ENCODE measurements around the gene S100A13.

The S100A13 gene

GRCh38 chr1:153633754-153634665 lies 6.7 kb upstream of the S100A13 start, which contains the start of gene CHTOP:
TSS of gene CHTOP (plus strand) at chr1:153634066. CDS start at chr1:153636589, 2,523 bp downstream.
- H3K9me3 ChIP-seq (ENCODE audit: control insufficient read depth, low read length) = no peaks in the 10 kb centered on the region
- H3K27ac ChIP-seq (ENCODE audit: low read depth, low read length, severe bottlenecking) = peak within 1 kb of the TSS; percentile 100
- H3K4me1 ChIP-seq (ENCODE audit: control insufficient read depth, insufficient read depth, low read length, poor library complexity, severe bottlenecking) = peaks cover 9% of the 10 kb centered on the region
- H3K36me3 ChIP-seq (ENCODE audit: control insufficient read depth, insufficient read depth, low read length) = peaks cover 40% of the 10 kb centered on the region
- WGBS, 2 experiments (ENCODE audit: insufficient coverage in 2 of 2) = 1 to 4% methylated on average over 59 to 63 of the region's 65 CpGs
- peak within 1 kb of the TSS; percentile 95 for H3K4me3 ChIP-seq (ENCODE audit: extremely low read depth, insufficient read depth, low read length, poor library complexity, severe bottlenecking)

GRCh38 chr1:153633161-153633753 lies 6.0 kb upstream of the S100A13 start:
- peak overlapping the region; percentile 95 for H3K4me3 ChIP-seq (ENCODE audit: extremely low read depth, insufficient read depth, low read length, poor library complexity, severe bottlenecking)
- no peak overlapping the region for H3K27ac ChIP-seq (ENCODE audit: low read depth, low read length, severe bottlenecking)
- peaks cover 9% of the 10 kb centered on the region for H3K4me1 ChIP-seq (ENCODE audit: control insufficient read depth, insufficient read depth, low read length, poor library complexity, severe bottlenecking)
- H3K9me3 ChIP-seq (ENCODE audit: control insufficient read depth, low read length) = no peaks in the 10 kb centered on the region
- 91 to 94% methylated on average over 11 to 14 of the region's 18 CpGs for WGBS, 2 experiments (ENCODE audit: insufficient coverage in 2 of 2)
- H3K36me3 ChIP-seq (ENCODE audit: control insufficient read depth, insufficient read depth, low read length) = peaks cover 34% of the 10 kb centered on the region

- Histone ChIP-seq H3K4me1 (ENCODE audit: control insufficient read depth, insufficient read depth, low read length, poor library complexity, severe bottlenecking) (peaks cover 12% of the 10 kb centered on the region), H3K36me3 (ENCODE audit: control insufficient read depth, insufficient read depth, low read length) (peaks cover 14% of the 10 kb centered on the region), H3K4me3 (ENCODE audit: extremely low read depth, insufficient read depth, low read length, poor library complexity, severe bottlenecking) (no peak overlapping the region), H3K27ac (ENCODE audit: low read depth, low read length, severe bottlenecking) (no peak overlapping the region), H3K9me3 (ENCODE audit: control insufficient read depth, low read length) (no peaks in the 10 kb centered on the region)
- 71 to 94% methylated on average over 2 to 4 of the region's 10 CpGs for WGBS, 2 experiments (ENCODE audit: insufficient coverage in 2 of 2)
Measured at GRCh38 chr1:153631047-153632022, 4.0 kb upstream of the S100A13 start.

GRCh38 chr1:153630384-153630783 lies 3.1 kb upstream of the S100A13 start:
- no peaks in the 10 kb centered on the region for H3K9me3 ChIP-seq (ENCODE audit: control insufficient read depth, low read length)

GRCh38 chr1:153629971-153630370 lies 2.7 kb upstream of the S100A13 start:
- no peaks in the 10 kb centered on the region for H3K9me3 ChIP-seq (ENCODE audit: control insufficient read depth, low read length)
- no peak overlapping the region for H3K4me3 ChIP-seq (ENCODE audit: extremely low read depth, insufficient read depth, low read length, poor library complexity, severe bottlenecking)
- H3K36me3 ChIP-seq (ENCODE audit: control insufficient read depth, insufficient read depth, low read length) = peaks cover 14% of the 10 kb centered on the region
- peaks cover 21% of the 10 kb centered on the region for H3K4me1 ChIP-seq (ENCODE audit: control insufficient read depth, insufficient read depth, low read length, poor library complexity, severe bottlenecking)
- no CpG with 5 or more reads among the region's 1 CpG for WGBS, 2 experiments (ENCODE audit: insufficient coverage in 2 of 2)
- H3K27ac ChIP-seq (ENCODE audit: low read depth, low read length, severe bottlenecking) = no peak overlapping the region

More at GRCh38 chr1:153630384-153630783, 3.1 kb upstream of the S100A13 start:
- peaks cover 14% of the 10 kb centered on the region for H3K36me3 ChIP-seq (ENCODE audit: control insufficient read depth, insufficient read depth, low read length)
- no peak overlapping the region for H3K4me3 ChIP-seq (ENCODE audit: extremely low read depth, insufficient read depth, low read length, poor library complexity, severe bottlenecking)
- H3K27ac ChIP-seq (ENCODE audit: low read depth, low read length, severe bottlenecking) = no peak overlapping the region
- H3K4me1 ChIP-seq (ENCODE audit: control insufficient read depth, insufficient read depth, low read length, poor library complexity, severe bottlenecking) = peaks cover 17% of the 10 kb centered on the region
- 92 to 94% methylated on average over 6 to 7 of the region's 7 CpGs for WGBS, 2 experiments (ENCODE audit: insufficient coverage in 2 of 2)

GRCh38 chr1:153629343-153629665 lies 2.0 kb upstream of the S100A13 start:
- 79 to 88% methylated on average over 3 to 4 of the region's 5 CpGs for WGBS, 2 experiments (ENCODE audit: insufficient coverage in 2 of 2)
- no peak overlapping the region for H3K4me3 ChIP-seq (ENCODE audit: extremely low read depth, insufficient read depth, low read length, poor library complexity, severe bottlenecking)
- H3K9me3 ChIP-seq (ENCODE audit: control insufficient read depth, low read length) = no peaks in the 10 kb centered on the region
- H3K4me1 ChIP-seq (ENCODE audit: control insufficient read depth, insufficient read depth, low read length, poor library complexity, severe bottlenecking) = peaks cover 28% of the 10 kb centered on the region
- H3K36me3 ChIP-seq (ENCODE audit: control insufficient read depth, insufficient read depth, low read length) = peaks cover 19% of the 10 kb centered on the region
- H3K27ac ChIP-seq (ENCODE audit: low read depth, low read length, severe bottlenecking) = no peak overlapping the region

- WGBS, 2 experiments (ENCODE audit: insufficient coverage in 2 of 2) = 88 to 95% methylated on average over 3 to 5 of the region's 6 CpGs
- Histone ChIP-seq H3K4me3 (ENCODE audit: extremely low read depth, insufficient read depth, low read length, poor library complexity, severe bottlenecking) (no peak overlapping the region), H3K4me1 (ENCODE audit: control insufficient read depth, insufficient read depth, low read length, poor library complexity, severe bottlenecking) (peaks cover 33% of the 10 kb centered on the region), H3K36me3 (ENCODE audit: control insufficient read depth, insufficient read depth, low read length) (peaks cover 24% of the 10 kb centered on the region), H3K27ac (ENCODE audit: low read depth, low read length, severe bottlenecking) (no peak overlapping the region), H3K9me3 (ENCODE audit: control insufficient read depth, low read length) (no peaks in the 10 kb centered on the region)
Measured at GRCh38 chr1:153628638-153629342, 1.5 kb upstream of the S100A13 start.

- peak within 1 kb of the TSS; percentile 53 for H3K4me3 ChIP-seq (ENCODE audit: extremely low read depth, insufficient read depth, low read length, poor library complexity, severe bottlenecking)
- peaks cover 41% of the 10 kb centered on the region for H3K4me1 ChIP-seq (ENCODE audit: control insufficient read depth, insufficient read depth, low read length, poor library complexity, severe bottlenecking)
- H3K36me3 ChIP-seq (ENCODE audit: control insufficient read depth, insufficient read depth, low read length) = peaks cover 32% of the 10 kb centered on the region
- WGBS, 2 experiments (ENCODE audit: insufficient coverage in 2 of 2) = 93 to 100% methylated on average over 2 to 6 of the region's 10 CpGs
- no peaks in the 10 kb centered on the region for H3K9me3 ChIP-seq (ENCODE audit: control insufficient read depth, low read length)
- peak within 1 kb of the TSS; percentile 97 for H3K27ac ChIP-seq (ENCODE audit: low read depth, low read length, severe bottlenecking)
Measured at GRCh38 chr1:153627715-153628626, 666 bp upstream of the S100A13 start, which contains the start of gene S100A1. TSS of gene S100A1 (plus strand) at chr1:153628434. CDS start at chr1:153630522, 2,088 bp downstream.

- H3K36me3 ChIP-seq (ENCODE audit: control insufficient read depth, insufficient read depth, low read length) = peaks cover 47% of the 10 kb centered on the region
- peak overlapping the region; percentile 97 for H3K27ac ChIP-seq (ENCODE audit: low read depth, low read length, severe bottlenecking)
- H3K9me3 ChIP-seq (ENCODE audit: control insufficient read depth, low read length) = no peaks in the 10 kb centered on the region
- WGBS, 2 experiments (ENCODE audit: insufficient coverage in 2 of 2) = 70 to 71% methylated on average over 3 of the region's 3 CpGs
- peaks cover 41% of the 10 kb centered on the region for H3K4me1 ChIP-seq (ENCODE audit: control insufficient read depth, insufficient read depth, low read length, poor library complexity, severe bottlenecking)
- H3K4me3 ChIP-seq (ENCODE audit: extremely low read depth, insufficient read depth, low read length, poor library complexity, severe bottlenecking) = peak overlapping the region; percentile 53
Measured at GRCh38 chr1:153626477-153626903, 815 bp downstream of the S100A13 start.
